ENCODE results near the gene MPHOSPH9. TPM values are rescaled to one million over a fixed set of nuclear protein-coding genes. Genes with fewer than 3 reads are reported as not detected.
A peak's percentile ranks its signal among the peaks of the same experiment; 100 is the strongest.

The MPHOSPH9 gene
- total RNA-seq, 4 donors from 2014 or later = 11.5 to 26.8 (median 14.7) TPM

DNA sequence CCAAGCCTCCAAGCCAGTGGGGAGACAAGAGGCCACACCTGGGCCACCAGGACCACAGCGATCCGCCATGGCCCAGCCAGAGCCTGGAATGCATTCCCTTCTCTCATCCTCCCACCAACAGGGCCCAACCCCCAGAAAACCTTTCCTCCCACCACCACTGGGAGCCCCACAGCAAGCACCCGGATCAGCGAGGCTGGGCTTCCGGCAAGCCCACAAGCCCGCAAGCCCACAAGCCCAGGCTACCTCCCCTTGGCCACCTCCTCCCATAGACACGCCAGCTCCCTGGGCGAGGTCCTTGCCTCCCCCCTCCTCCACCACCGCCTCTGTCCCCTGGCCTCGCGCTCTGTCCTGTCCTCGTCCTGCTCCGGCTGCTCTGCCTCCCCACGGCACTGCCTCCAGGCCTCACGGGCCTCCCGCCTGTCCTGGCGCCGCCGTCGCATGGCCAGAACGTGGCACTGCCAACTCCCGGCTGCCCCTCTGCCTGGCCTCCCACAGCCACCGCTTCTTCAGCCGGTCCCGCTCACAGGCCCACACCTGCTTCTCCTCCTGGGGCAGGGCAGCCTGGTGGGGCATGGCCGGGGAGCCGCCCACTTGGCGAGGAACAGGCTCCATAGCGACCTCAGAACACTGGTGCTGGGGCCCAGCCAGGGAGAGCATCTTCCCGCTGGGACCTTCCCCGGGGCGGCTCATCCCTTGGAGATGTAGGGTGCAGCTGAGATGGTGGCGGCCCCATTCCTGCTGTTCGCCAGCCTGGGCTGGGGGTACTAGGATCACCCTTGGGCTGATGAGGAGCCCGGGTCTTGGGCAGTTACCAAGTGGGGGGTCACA lies 33.1 kb upstream of the MPHOSPH9 start:
- peaks cover 0 to 62% of the 10 kb centered on the region in 2 donors for H3K36me3 ChIP-seq
- H3K9me3 ChIP-seq = no peaks in the 10 kb centered on the region
- TF ChIP-seq EP300 (IDR thresholded peaks at IDR 0.05) = no peak
- no peak for TF ChIP-seq POLR2A (IDR thresholded peaks at IDR 0.05)
- TF ChIP-seq POLR2AphosphoS5 (IDR thresholded peaks at IDR 0.05) = no peak
- TF ChIP-seq, protein P1, sequence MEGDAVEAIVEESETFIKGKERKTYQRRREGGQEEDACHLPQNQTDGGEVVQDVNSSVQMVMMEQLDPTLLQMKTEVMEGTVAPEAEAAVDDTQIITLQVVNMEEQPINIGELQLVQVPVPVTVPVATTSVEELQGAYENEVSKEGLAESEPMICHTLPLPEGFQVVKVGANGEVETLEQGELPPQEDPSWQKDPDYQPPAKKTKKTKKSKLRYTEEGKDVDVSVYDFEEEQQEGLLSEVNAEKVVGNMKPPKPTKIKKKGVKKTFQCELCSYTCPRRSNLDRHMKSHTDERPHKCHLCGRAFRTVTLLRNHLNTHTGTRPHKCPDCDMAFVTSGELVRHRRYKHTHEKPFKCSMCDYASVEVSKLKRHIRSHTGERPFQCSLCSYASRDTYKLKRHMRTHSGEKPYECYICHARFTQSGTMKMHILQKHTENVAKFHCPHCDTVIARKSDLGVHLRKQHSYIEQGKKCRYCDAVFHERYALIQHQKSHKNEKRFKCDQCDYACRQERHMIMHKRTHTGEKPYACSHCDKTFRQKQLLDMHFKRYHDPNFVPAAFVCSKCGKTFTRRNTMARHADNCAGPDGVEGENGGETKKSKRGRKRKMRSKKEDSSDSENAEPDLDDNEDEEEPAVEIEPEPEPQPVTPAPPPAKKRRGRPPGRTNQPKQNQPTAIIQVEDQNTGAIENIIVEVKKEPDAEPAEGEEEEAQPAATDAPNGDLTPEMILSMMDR (IDR thresholded peaks at IDR 0.05) = no peak
- H3K4me1 ChIP-seq = peaks cover 0 to 34% (median 27%) of the 10 kb centered on the region in 3 donors
- H3K4me3 ChIP-seq = no peak overlapping the region
- H3K27me3 ChIP-seq = no peaks in the 10 kb centered on the region
- peak overlapping the region in 1 of 4 donors; percentile 16 for H3K27ac ChIP-seq
- no peak for ATAC-seq
- 75% methylated on average over 18 of the region's 35 CpGs; no CpG with 5 or more reads in 1 of the 2 donors for WGBS, 2 donors (ENCODE audit: low coverage in 1 of 2)

DNA sequence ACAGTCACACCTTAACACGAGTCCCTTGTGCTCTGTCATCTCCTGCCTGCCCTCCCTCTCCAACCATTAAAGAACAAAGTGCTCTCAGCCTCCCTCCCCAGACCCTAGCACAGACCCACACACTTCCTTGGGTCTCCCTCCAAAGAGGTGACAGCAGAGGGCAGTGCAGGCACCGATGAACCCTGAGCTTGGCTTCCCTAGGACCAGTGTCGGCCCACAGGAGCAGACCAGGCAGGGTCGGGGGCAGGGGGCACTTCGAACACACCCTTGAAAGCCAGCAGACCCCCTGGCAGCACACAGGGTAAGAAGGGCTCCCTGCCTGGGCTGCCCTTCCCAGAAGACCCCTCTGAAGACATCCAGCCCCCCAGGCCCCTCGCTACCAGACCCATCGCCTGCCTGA lies 31.7 kb upstream of the MPHOSPH9 start:
- Histone ChIP-seq H3K27ac (peak overlapping the region in 1 of 4 donors; percentile 32), H3K4me1 (peaks cover 0 to 22% (median 18%) of the 10 kb centered on the region in 3 donors), H3K4me3 (no peak overlapping the region), H3K36me3 (peaks cover 0 to 76% of the 10 kb centered on the region in 2 donors), H3K9me3 (no peaks in the 10 kb centered on the region), H3K27me3 (no peaks in the 10 kb centered on the region)
- 75% methylated on average over 1 of the region's 7 CpGs; no CpG with 5 or more reads in 1 of the 2 donors for WGBS, 2 donors (ENCODE audit: low coverage in 1 of 2)
- TF ChIP-seq, protein P1 (IDR thresholded peaks at IDR 0.05) = no peak
- no peak for TF ChIP-seq POLR2AphosphoS5 (IDR thresholded peaks at IDR 0.05)
- TF ChIP-seq POLR2A (IDR thresholded peaks at IDR 0.05) = no peak
- TF ChIP-seq EP300 (IDR thresholded peaks at IDR 0.05) = no peak
- ATAC-seq = no peak

DNA sequence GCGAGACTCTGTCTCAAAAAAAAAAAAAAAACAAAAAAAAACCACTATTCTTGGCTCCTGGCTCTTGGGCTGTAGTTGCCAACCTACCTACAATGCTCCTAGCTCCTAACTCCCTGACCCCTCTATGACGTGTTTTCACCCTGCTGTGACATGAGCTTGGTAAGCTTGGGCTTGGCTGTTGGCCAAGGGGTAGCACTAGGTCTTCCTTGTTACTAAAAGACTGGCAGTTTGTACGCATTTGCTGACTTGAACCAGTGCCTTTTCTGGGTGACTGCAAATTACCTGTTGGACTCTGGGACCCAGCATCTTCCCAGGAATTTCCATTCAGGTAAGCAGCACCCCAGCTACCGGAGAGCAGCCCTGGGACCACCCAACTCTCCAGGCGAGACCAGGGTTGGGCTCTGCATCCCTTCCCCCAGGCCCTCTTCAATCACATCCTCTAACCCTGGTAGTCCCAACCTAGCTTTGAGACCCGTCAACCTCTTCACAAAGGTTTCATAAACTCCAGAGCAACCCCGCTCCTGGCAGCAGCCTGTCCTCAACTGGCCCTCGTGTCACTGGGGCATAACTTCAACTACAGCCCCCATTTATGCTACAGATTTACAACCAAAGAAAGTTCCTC lies 30.4 kb upstream of the MPHOSPH9 start:
- H3K4me3 ChIP-seq = no peak overlapping the region
- no peaks in the 10 kb centered on the region for H3K9me3 ChIP-seq
- peaks cover 0 to 90% of the 10 kb centered on the region in 2 donors for H3K36me3 ChIP-seq
- WGBS, 2 donors (ENCODE audit: low coverage in 1 of 2) = 29 to 39% methylated on average over 1 to 2 of the region's 8 CpGs
- no peaks in the 10 kb centered on the region for H3K27me3 ChIP-seq
- H3K27ac ChIP-seq = no peak overlapping the region
- TF ChIP-seq POLR2A (IDR thresholded peaks at IDR 0.05) (no peak), EP300 (IDR thresholded peaks at IDR 0.05) (no peak), POLR2AphosphoS5 (IDR thresholded peaks at IDR 0.05) (no peak)
- TF ChIP-seq, protein P1 (IDR thresholded peaks at IDR 0.05) = no peak
- ATAC-seq = no peak
- H3K4me1 ChIP-seq = peaks cover 0 to 9% (median 5%) of the 10 kb centered on the region in 3 donors

DNA sequence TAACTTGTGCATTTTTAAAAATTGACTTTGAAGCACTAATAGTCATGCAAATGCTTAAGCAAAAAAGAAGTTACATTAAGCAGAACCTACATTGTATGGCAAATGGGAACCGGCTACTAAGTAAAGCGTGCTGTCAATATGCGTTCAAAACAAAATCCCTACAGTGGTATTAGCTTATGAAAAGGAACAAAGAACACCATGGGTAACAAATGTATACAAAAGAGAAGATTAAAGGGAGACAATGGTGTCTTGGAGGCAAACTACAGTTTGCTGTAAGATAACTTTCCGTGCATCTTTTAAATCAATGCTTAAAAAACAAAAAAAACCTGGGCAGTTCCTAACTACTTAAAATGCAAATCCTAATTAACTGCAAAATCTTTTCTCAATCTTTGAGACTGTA lies 28.3 kb upstream of the MPHOSPH9 start:
- Histone ChIP-seq H3K9me3 (no peaks in the 10 kb centered on the region), H3K27me3 (no peaks in the 10 kb centered on the region), H3K4me3 (no peak overlapping the region), H3K4me1 (no peaks in the 10 kb centered on the region), H3K27ac (no peak overlapping the region), H3K36me3 (peaks cover 0 to 100% of the 10 kb centered on the region in 2 donors)
- ATAC-seq = no peak
- 74 to 87% methylated on average over 4 of the region's 4 CpGs for WGBS, 2 donors (ENCODE audit: low coverage in 1 of 2)
- TF ChIP-seq POLR2A (IDR thresholded peaks at IDR 0.05) = no peak

DNA sequence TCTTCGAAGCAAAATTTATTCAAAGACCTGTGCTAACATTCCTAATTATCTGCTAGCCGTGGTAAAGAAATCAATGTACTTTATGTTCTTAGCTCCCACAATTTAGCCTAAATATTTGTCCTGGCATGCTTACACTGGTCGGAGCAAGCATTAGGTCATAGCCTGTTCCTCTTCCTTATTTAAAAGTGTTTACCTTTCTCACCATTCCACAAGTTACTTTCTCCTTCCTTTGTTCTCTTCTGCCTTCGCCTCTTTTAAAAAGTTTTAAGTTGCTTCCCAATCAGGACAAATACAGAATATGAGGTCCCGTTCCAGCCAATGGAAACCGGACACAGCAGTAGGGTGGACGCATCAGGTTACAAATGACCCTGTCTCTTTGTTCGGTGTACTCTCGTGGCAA lies 27.1 kb upstream of the MPHOSPH9 start:
- H3K36me3 ChIP-seq = peaks cover 0 to 100% of the 10 kb centered on the region in 2 donors
- H3K4me3 ChIP-seq = no peak overlapping the region
- no peaks in the 10 kb centered on the region for H3K27me3 ChIP-seq
- TF ChIP-seq, protein P1 (IDR thresholded peaks at IDR 0.05) = no peak
- TF ChIP-seq POLR2AphosphoS5 (IDR thresholded peaks at IDR 0.05) (no peak), POLR2A (IDR thresholded peaks at IDR 0.05) (no peak), EP300 (IDR thresholded peaks at IDR 0.05) (no peak)
- 67 to 70% methylated on average over 7 to 8 of the region's 9 CpGs for WGBS, 2 donors (ENCODE audit: low coverage in 1 of 2)
- H3K27ac ChIP-seq = peak overlapping the region in 2 of 4 donors; percentile 2 to 7
- no peak for ATAC-seq
- no peaks in the 10 kb centered on the region for H3K9me3 ChIP-seq
- no peaks in the 10 kb centered on the region for H3K4me1 ChIP-seq

Data from gastroesophageal sphincter (tissue), 4 donors.